HG03571 (cell line): Measurements from ENCODE around the gene TPGS1.
A peak's percentile ranks its signal among the peaks of the same experiment; 100 is the strongest.

Experiments
- ATAC-seq: cut with Tn5 transposase; IDR thresholded peaks from one replicate; pipeline ENCODE4 v1.9.1; 2021; ENCODE audit not compliant: unreplicated experiment

The TPGS1 gene

GRCh38 chr19:494171-495080, 12.9 kb upstream of the TPGS1 start:
- ATAC-seq = no peak

GRCh38 chr19:495081-495401, 12.3 kb upstream of the TPGS1 start:
- ATAC-seq = no peak

GRCh38 chr19:495402-496111, 11.7 kb upstream of the TPGS1 start:
- no peak for ATAC-seq

- no peak for ATAC-seq
These were observed 11.1 kb upstream of the TPGS1 start, which contains the start of gene MADCAM1 for GRCh38 chr19:496112-496665. Gene MADCAM1, plus strand, starts transcription at chr19:496486. Its CDS starts 14 bp downstream, at chr19:496500.

DNA sequence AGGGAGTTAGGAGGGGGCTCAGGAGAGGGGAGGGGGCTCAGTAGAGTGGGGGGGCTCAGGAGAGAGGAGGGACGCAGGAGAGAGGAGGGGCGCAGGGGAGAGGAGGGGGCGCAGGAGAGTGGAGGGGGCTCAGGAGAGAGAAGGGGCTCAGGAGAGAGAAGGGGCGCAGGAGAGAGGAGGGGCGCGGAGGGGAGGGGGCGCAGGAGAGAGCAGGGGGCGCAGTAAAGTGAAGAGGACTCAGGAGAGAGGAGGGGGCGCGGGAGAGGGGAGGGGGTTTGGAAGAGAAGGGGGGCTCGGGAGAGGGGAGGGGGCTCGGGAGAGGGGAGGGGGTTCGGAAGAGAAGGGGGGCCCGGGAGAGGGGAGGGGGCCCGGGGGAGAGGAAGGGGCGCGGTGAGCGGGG, 10.3 kb upstream of the TPGS1 start:
- no peak for ATAC-seq

GRCh38 chr19:497491-497868, 9.8 kb upstream of the TPGS1 start:
- no peak for ATAC-seq

DNA sequence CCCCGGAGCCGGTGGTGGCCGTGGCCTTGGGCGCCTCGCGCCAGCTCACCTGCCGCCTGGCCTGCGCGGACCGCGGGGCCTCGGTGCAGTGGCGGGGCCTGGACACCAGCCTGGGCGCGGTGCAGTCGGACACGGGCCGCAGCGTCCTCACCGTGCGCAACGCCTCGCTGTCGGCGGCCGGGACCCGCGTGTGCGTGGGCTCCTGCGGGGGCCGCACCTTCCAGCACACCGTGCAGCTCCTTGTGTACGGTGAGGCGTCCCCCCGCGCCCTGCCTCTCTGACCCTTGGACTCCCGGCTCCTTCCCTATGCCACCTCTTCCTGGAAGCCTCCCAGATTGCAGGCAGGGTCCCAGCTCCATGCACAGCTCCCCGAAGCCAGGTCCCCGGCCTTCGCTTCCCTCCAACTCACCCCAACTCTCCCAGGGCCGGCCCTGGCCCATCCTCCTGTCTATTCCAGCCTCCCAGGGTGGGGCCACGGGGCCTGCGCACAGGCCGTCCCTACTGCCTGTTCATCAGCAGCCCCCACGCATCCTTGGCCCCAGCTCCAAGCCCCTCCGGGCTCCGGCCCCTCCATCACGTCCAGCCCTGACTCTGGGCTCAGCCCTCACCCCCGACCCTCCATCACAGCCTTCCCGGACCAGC, 9.3 kb upstream of the TPGS1 start:
- ATAC-seq = no peak

DNA sequence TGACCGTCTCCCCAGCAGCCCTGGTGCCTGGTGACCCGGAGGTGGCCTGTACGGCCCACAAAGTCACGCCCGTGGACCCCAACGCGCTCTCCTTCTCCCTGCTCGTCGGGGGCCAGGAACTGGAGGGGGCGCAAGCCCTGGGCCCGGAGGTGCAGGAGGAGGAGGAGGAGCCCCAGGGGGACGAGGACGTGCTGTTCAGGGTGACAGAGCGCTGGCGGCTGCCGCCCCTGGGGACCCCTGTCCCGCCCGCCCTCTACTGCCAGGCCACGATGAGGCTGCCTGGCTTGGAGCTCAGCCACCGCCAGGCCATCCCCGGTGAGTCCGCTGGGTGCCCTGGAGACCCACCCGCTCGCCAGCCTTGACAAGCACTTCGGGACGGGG, 8.8 kb upstream of the TPGS1 start:
- no peak for ATAC-seq

GRCh38 chr19:498977-499623, 8.2 kb upstream of the TPGS1 start:
- no peak for ATAC-seq

DNA sequence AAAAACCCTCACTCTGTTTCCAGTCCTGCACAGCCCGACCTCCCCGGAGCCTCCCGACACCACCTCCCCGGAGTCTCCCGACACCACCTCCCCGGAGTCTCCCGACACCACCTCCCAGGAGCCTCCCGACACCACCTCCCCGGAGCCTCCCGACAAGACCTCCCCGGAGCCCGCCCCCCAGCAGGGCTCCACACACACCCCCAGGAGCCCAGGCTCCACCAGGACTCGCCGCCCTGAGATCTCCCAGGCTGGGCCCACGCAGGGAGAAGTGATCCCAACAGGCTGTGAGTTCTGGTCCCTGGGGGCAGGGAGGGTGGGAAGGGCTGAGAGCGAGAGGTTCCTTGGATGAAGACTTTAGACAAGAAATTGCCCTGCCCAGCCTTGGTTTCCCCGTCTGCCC, 5.7 kb upstream of the TPGS1 start:
- no peak for ATAC-seq

GRCh38 chr19:504616-505015, 2.7 kb upstream of the TPGS1 start:
- ATAC-seq = no peak

- peak; percentile 53 for ATAC-seq
These were observed 652 bp upstream of the TPGS1 start for GRCh38 chr19:506404-507285.

- ATAC-seq = no peak
These were observed 1.2 kb downstream of the TPGS1 start for GRCh38 chr19:508204-509150.

GRCh38 chr19:510606-511100, 3.4 kb downstream of the TPGS1 start:
- no peak for ATAC-seq

DNA sequence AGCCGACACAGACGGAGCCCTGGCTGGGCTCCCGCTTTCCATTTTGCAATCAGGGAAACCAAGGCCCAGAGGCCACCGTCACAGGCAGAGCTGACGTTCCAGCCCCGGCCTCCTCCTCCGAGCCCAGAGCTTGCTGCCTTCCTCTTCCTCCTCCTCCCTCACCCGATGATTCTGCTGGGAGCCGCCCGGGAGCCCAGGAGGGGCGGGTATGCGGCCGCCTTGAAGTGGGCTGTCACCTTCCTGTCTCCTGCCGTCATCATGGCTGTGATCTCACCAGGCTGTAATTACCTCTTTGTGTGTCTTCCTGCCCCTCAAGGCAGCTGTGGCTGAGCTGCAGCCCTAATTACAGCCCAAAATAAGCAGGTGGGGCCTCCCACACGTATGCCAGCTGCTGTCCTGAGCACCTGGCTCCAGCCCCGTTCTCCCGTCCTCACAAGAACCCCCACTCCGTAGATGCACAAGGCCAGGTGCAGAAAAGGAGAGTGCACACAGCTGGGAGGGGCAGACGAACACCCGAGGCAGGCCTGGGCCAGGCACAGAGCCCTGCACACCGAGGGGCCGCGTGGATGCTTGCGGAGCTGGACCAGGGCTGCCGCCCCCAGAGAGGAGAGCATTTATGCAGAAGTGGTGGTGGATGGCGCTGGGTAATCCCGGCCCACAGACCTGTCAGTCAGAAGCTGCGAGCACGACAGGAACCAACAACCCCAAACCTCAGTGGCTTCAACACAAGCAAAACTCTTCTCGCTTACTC, 4.0 kb downstream of the TPGS1 start:
- ATAC-seq = no peak

- no peak for ATAC-seq
These were observed 5.5 kb downstream of the TPGS1 start for GRCh38 chr19:512547-513365.
